HG02763 (cell line): ENCODE measurements around the gene INTS7.
"Not testable (repeated sequence)": the region's sequence is repeated elsewhere in the genome, so short reads cannot be mapped to it uniquely, and the experiment has no call there.

Source experiments
- ATAC-seq: cut with Tn5 transposase; IDR thresholded peaks from one replicate; pipeline ENCODE4 v1.9.1; 2021; ENCODE audit warnings: mild to moderate bottlenecking, moderate library complexity; ENCODE audit not compliant: unreplicated experiment

Gene INTS7

DNA sequence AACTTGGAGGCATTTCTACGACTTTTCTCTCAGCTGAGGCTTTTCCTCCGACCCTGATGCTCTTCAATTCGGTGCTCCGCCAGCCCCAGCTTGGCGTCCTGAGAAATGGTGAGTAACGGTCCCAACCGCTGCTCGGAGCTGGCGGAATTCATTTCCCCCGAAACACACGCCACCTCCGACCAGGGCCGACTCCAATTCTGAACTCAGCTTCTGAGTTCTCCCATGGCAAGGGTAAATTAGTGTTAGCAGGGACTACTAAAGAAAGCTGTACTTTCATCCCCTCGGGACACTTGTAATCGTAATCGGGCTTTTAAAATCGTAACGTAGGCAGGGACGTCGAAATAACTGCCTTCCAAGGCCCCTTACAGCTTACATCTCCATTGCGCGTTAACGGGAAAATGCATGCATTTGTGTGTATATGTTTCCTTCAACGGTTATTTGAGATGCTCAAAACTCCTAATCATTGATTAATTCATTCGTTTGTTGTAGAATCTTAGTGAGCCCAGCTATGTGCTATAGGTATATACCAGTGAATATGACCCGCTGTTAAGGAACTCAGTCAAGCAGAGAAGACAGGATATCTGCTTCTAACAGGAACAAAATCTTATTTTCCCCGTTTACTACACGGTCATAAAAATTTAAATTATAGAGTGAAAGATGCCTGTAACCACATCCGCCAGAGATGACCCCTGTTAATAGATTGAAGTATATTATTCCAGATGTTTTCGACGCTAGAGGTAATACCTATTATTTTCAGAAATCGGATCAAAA, 663 bp upstream of the INTS7 start:
- peak; percentile 12 for ATAC-seq

DNA sequence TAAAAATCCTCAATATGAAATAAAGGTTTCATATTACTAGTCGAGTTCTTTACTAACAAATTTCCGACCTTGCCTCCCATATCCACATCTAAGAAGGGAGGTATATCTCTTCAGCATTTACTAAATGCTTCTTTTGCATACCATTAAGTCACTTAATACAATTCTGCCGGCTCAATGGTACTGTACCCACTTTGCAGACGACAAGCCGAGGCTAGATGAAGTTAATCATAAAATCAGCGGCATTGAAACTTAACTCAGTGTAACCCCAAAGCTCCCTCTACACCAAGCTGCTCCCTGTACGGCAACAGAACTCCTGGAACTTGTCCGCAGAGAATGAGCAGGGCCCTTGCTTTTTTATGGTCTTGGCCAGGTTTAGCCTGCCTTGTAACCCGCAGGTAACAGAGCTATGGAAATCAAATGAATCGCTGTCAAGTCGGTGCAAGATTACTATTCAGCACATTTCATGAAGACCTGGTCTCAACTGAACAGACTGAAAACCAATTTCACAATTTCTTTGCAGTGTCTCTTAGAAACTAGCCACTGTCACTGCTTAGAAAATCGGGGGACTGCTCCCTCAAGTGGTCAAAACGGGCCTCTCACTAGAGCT, 738 bp downstream of the INTS7 start:
- ATAC-seq, result peak; percentile 0

- ATAC-seq, result no peak
Measured at GRCh38 chr1:212030936-212031528, 4.3 kb downstream of the INTS7 start.

GRCh38 chr1:212027727-212028126, 7.6 kb downstream of the INTS7 start:
- ATAC-seq, result not testable (repeated sequence)

DNA sequence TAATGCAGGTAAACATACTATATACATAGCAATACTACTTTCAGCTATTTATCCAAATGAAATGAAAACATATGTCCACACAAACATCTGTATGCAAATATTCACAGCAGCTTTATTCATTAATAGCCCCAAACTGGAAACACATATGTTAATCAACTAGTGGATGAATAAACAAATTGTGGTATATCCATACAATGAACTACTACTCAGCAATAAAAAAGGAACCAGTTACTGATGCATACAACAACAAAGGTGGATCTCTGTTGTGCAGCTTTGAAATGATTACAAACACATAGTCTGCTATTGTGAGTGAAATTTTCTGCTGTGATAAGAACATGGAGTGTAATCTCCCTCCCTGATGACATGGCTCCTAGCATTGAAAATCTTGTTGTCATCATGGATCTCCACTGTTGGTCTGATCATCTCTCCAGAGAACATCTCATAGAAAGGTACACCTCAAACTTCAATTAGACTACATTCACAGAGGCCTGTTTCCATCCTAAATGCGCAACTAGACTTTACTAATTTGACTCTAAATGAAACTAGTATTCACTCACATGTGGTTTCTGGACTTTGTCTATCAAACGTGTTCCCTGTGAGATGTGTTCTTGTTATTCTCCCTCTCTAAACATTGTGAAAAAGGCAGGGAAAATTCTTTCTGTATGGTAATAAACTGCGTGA, 10.7 kb downstream of the INTS7 start:
- no peak for ATAC-seq

DNA sequence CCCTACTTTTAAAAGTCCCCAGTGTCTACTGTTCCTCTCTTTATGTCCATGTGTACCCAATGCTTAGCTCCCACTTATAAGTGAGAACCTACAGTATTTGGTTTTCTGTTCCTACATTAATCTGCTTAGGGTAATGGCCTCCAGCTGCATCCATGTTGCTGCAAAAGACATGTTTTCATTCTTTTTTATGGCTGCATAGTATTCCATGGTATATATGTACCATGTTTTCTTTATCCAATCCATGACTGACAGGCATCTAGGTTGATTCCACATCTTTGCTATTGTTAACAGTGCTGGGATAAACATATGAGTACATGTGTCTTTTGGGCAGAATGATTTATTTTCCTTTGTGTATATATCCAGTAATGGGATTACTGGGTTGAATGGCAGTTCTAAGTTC, 12.4 kb downstream of the INTS7 start:
- not testable (repeated sequence) for ATAC-seq

- ATAC-seq, result no peak
Measured at GRCh38 chr1:212021563-212021962, 13.8 kb downstream of the INTS7 start.

GRCh38 chr1:212020975-212021374, 14.4 kb downstream of the INTS7 start:
- no peak for ATAC-seq

- no peak for ATAC-seq
Measured at GRCh38 chr1:212013672-212014071, 21.7 kb downstream of the INTS7 start.

DNA sequence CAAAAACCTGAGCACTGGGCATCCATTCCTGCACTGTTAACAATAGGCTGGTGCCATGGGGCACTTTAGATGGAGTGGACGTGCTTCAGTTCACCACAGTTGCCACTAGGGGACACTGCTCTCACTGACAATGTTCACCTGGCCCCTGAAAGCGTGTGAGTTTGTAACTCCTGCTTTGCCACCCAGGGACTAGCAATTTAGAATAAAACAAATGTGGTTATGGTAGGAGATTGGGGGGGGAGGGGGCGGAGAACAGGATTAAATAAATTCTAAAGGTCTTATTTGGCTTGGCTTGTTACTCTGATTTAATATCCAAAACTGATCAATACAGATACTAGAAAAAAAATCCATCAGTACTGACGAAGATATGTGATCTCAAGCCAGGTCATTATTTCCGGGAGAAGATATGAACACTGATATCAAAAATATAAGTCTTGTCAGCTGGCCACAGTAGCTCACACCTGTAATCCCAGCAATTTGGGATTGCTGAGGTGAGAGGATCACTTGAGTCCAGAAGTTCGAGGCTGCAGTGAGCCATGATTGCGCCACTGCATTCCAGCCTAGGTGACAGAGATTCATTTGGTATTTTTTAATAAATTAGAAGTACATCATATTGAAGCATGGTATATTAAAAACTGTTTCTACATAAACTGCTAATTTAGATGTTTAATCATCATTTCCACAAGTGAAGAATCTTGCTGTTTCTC, 23.2 kb downstream of the INTS7 start:
- peak; percentile 87 for ATAC-seq

GRCh38 chr1:212010004-212010403, 25.4 kb downstream of the INTS7 start:
- no peak for ATAC-seq

- ATAC-seq, result no peak
Measured at GRCh38 chr1:212009561-212009960, 25.8 kb downstream of the INTS7 start.

DNA sequence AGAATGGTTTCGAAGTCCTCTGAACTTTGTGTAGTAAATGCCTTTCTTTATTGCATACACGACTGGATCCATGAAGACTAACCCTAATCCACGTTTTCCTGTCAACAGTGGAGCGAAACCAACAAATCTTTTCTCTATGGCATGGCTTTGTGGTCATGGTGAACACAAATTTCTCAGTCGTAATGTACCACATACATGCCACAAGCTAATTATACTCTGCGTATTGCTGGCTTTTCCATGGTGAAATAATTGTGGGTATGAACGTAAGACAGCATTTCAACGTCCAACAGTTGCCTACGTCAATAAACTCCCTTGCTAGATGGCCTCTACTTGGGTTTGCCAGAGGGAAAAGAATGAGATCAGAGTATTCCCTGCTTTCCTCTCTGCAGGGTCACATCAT, 27.5 kb downstream of the INTS7 start:
- no peak for ATAC-seq

GRCh38 chr1:212007178-212007577, 28.2 kb downstream of the INTS7 start:
- no peak for ATAC-seq

DNA sequence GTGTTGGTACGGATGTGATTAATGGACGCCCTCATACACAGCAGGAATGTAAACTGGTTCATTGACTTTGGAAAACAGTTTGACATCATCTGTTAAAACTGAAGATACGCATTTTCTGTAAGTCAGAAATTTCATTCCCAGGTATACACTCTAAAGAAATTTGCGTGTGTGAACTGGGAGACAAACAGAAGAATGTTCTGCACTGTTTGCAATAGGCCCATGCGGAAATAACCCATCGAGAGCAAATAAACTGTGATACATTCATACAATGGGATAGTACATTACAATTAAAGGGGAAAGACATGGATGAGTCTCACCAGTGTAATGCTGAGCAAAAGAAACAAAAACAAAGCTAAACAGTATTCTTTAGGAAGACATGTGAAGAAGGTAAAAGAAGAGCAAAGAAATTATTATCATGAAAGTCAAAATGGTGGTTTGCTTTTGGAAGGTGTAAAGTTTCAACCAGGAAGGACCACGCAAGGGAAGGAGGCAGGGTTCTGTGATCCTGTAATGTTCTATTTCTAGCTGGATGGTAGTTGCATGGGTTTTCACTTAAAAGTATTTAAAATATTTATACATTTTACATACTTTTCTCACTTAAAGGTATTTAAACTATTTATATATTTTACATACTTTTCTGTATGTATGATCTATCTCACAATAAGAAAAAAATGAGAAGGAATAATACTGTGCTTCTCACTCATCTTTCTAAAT, 30.3 kb downstream of the INTS7 start:
- no peak for ATAC-seq

- ATAC-seq, result no peak
Measured at GRCh38 chr1:212002536-212002935, 32.8 kb downstream of the INTS7 start.

DNA sequence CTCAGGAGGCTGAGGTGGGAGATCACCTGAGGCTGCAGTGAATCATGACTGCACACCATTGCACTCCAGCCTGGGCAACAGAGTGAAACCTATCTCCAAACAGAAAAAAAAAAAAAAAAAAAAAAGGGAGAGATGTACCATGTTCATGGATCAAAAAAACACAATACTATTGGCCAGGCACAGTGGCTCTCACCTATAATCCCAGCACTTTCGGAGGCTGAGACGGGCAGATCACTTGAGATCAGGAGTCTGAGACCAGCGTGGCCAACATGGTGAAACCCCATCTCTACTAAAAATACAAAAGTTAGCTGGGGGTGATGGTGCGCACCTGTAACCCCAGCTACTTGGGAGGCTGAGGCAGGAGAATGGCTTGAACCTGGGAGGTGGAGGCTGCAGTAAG, 37.9 kb downstream of the INTS7 start:
- not testable (repeated sequence) for ATAC-seq

GRCh38 chr1:211991695-211992094, 43.7 kb downstream of the INTS7 start:
- ATAC-seq, result no peak

- no peak for ATAC-seq
Measured at GRCh38 chr1:211986628-211987254, 48.6 kb downstream of the INTS7 start.
